SJSA1 (cell line): ENCODE data around the gene MRPL48. TPM values are rescaled to one million over a fixed set of nuclear protein-coding genes. Genes with fewer than 3 reads are reported as not detected.

Experiments
- DNase-seq, 2 experiments: peaks; one replicate each; pipeline ENCODE4 v3.0.0-alpha.2; 2015 to 2020; ENCODE audit warnings: low spot score in 2 of 2, low read depth in 1 of 2
- H3K27ac ChIP-seq: fragments of 250-450 bp; sonication (Bioruptor Pico); 2 replicates; pipeline ENCODE4 v1.5.1; 2020; ENCODE audit warnings: mild to moderate bottlenecking, moderate library complexity
- H3K27me3 ChIP-seq: fragments of 250-450 bp; sonication (Bioruptor Pico); replicated peaks from 2 replicates; pipeline ENCODE4 v1.5.1; 2020; ENCODE audit warnings: mild to moderate bottlenecking, moderate library complexity
- H3K36me3 ChIP-seq: fragments of 250-450 bp; sonication (Bioruptor Pico); 2 replicates; pipeline ENCODE4 v1.5.1; 2020; ENCODE audit warnings: mild to moderate bottlenecking
- H3K4me1 ChIP-seq: fragments of 250-450 bp; sonication (Bioruptor Pico); replicated peaks from 2 replicates; pipeline ENCODE4 v1.6.1; 2021; ENCODE audit warnings: mild to moderate bottlenecking
- H3K4me3 ChIP-seq: fragments of 250-450 bp; sonication (Bioruptor Pico); 2 replicates; pipeline ENCODE4 v1.5.1; 2020; ENCODE audit warnings: mild to moderate bottlenecking
- H3K9me3 ChIP-seq: fragments of 250-450 bp; sonication (Bioruptor Pico); replicated peaks from 2 replicates; pipeline ENCODE4 v1.5.1; 2020; ENCODE audit warnings: mild to moderate bottlenecking
- total RNA-seq: library from RNA; depleted of rRNA; stranded (reverse); fragments of >200 nt; shearing (Covaris generic); gene quantifications from 2 replicates; pipeline ENCODE4 v1.2.3, GENCODE V29; 2014; rRNA removed

Gene MRPL48
- total RNA-seq, 1 experiment from 2014 or later = 32.8 TPM

DNA sequence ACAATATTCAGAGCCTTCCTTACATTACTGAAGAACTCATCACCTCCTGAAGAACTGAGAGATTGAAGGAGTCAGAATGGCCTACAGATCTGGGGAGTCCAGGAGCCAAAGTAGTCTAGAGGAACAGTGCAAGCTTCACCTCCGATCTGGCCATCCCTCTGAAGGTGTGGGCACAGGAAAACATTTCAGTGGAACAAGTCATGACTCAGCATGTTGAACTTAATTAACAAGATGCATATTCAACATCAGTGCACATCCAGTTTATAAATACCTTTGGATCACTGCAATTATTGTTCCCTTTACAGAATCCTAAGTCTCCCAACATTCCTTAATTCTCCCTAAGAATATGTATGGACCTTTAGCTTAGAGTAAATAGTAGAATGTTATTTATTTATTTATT, 114.6 kb downstream of the MRPL48 start:
- no peak overlapping the region for H3K27ac ChIP-seq
- H3K27me3 ChIP-seq = no peaks in the 10 kb centered on the region
- no peak for DNase-seq
- no peaks in the 10 kb centered on the region for H3K9me3 ChIP-seq
- no peak overlapping the region for H3K4me3 ChIP-seq
- no peaks in the 10 kb centered on the region for H3K36me3 ChIP-seq
- H3K4me1 ChIP-seq = no peaks in the 10 kb centered on the region

- H3K36me3 ChIP-seq = no peaks in the 10 kb centered on the region
- no peaks in the 10 kb centered on the region for H3K27me3 ChIP-seq
- H3K9me3 ChIP-seq = no peaks in the 10 kb centered on the region
- no peak overlapping the region for H3K4me3 ChIP-seq
- no peaks in the 10 kb centered on the region for H3K4me1 ChIP-seq
- no peak overlapping the region for H3K27ac ChIP-seq
- no peak for DNase-seq
Measured at GRCh38 chr11:73907191-73907590, 119.5 kb downstream of the MRPL48 start.

- no peaks in the 10 kb centered on the region for H3K4me1 ChIP-seq
Measured at GRCh38 chr11:73912026-73912425, 124.4 kb downstream of the MRPL48 start.

GRCh38 chr11:73913472-73913871, 125.8 kb downstream of the MRPL48 start:
- no peaks in the 10 kb centered on the region for H3K4me1 ChIP-seq
- no peak for DNase-seq
- H3K36me3 ChIP-seq = no peaks in the 10 kb centered on the region
- no peak overlapping the region for H3K27ac ChIP-seq
- H3K4me3 ChIP-seq = no peak overlapping the region
- no peaks in the 10 kb centered on the region for H3K27me3 ChIP-seq
- no peaks in the 10 kb centered on the region for H3K9me3 ChIP-seq

More at GRCh38 chr11:73912026-73912425, 124.4 kb downstream of the MRPL48 start:
- Histone ChIP-seq H3K9me3 (no peaks in the 10 kb centered on the region), H3K27me3 (no peaks in the 10 kb centered on the region), H3K4me3 (no peak overlapping the region), H3K36me3 (no peaks in the 10 kb centered on the region), H3K27ac (no peak overlapping the region)
- DNase-seq = no peak

GRCh38 chr11:73914284-73914683, 126.6 kb downstream of the MRPL48 start:
- no peaks in the 10 kb centered on the region for H3K4me1 ChIP-seq
- no peaks in the 10 kb centered on the region for H3K27me3 ChIP-seq
- H3K9me3 ChIP-seq = no peaks in the 10 kb centered on the region
- peaks cover 5% of the 10 kb centered on the region; the same call in 1 of the 2 replicates for H3K36me3 ChIP-seq
- H3K4me3 ChIP-seq = no peak overlapping the region
- H3K27ac ChIP-seq = no peak overlapping the region
- DNase-seq = no peak

Other genes with a start within 250 kb of the MRPL48 start
- gene FAM168A, start 189.8 kb upstream of the MRPL48 start, total RNA-seq = 9.9 and 15.2 TPM in 2 replicates
- not detected in 2 replicates for gene PLEKHB1, start 141.3 kb upstream of the MRPL48 start, total RNA-seq
- gene RAB6A, start 26.8 kb upstream of the MRPL48 start, total RNA-seq = 40.2 and 40.9 TPM in 2 replicates
- 56.7 and 62.1 TPM in 2 replicates for gene COA4, start 89.0 kb downstream of the MRPL48 start, total RNA-seq
- gene PAAF1, start 89.1 kb downstream of the MRPL48 start, total RNA-seq = 2.5 and 5.2 TPM in 2 replicates
- gene DNAJB13, start 163.2 kb downstream of the MRPL48 start, total RNA-seq = not detected in 2 replicates
- 1.0 and 2.0 TPM in 2 replicates for gene UCP2, start 195.0 kb downstream of the MRPL48 start, total RNA-seq
- 0.08 TPM in 1 of 2 replicates, not detected in the other for gene UCP3, start 221.2 kb downstream of the MRPL48 start, total RNA-seq